Fibroblast of lung (primary cell): ENCODE results near the gene ORM2. TPM values are rescaled to one million over a fixed set of nuclear protein-coding genes. Genes with fewer than 3 reads are reported as not detected.
A peak's percentile ranks its signal among the peaks of the same experiment; 100 is the strongest.

ENCODE experiments used
- DNase-seq, 2 donors: peaks; one replicate each; pipeline versions ENCODE4 v3.0.0 to v3.0.0-alpha.2; 2010; ENCODE audit warnings: low read depth in 2 of 2
- H2AFZ ChIP-seq: 2 replicates; pipeline ENCODE4 v1.5.1; 2012; ENCODE audit warnings: low read length, control low read depth, inconsistent platforms
- H3K27ac ChIP-seq: 2 replicates; pipeline ENCODE4 v1.5.1; 2011; ENCODE audit warnings: low read length, control low read depth; ENCODE audit not compliant: insufficient read depth
- H3K27me3 ChIP-seq: 2 replicates; pipeline ENCODE4 v1.5.1; 2011; ENCODE audit warnings: mild to moderate bottlenecking, low read length; ENCODE audit not compliant: control insufficient read depth, insufficient read depth
- H3K36me3 ChIP-seq: 2 replicates; pipeline ENCODE4 v1.5.1; 2011; ENCODE audit warnings: low read length; ENCODE audit not compliant: control insufficient read depth, insufficient read depth
- H3K4me1 ChIP-seq: 2 replicates; pipeline ENCODE4 v1.5.1; 2011; ENCODE audit warnings: low read length; ENCODE audit not compliant: control insufficient read depth, insufficient read depth; ENCODE audit errors: extremely low read depth
- H3K4me2 ChIP-seq: 2 replicates; pipeline ENCODE4 v1.5.1; 2011; ENCODE audit warnings: low read length, control low read depth; ENCODE audit not compliant: insufficient read depth; ENCODE audit errors: extremely low read depth
- H3K4me3 ChIP-seq, 4 experiments: fragments of 200-600 bp in 1 of 4; sonication (generic) in 1 of 4; replicated peaks in 1 of 4; 2 replicates each; pipeline ENCODE4 v1.5.1; 2011 to 2016; ENCODE audit warnings: low read length in 4 of 4, low read depth in 3 of 4, mild to moderate bottlenecking in 3 of 4, control low read depth in 2 of 4, inconsistent platforms in 1 of 4, mixed read lengths in 1 of 4; ENCODE audit not compliant: insufficient read depth in 1 of 4; ENCODE audit errors: control extremely low read depth in 1 of 4
- H3K79me2 ChIP-seq: 2 replicates; pipeline ENCODE4 v1.5.1; 2012; ENCODE audit warnings: mild to moderate bottlenecking, low read length, inconsistent platforms; ENCODE audit not compliant: control insufficient read depth, insufficient read depth
- H3K9ac ChIP-seq: 2 replicates; pipeline ENCODE4 v1.5.1; 2011; ENCODE audit warnings: mild to moderate bottlenecking, low read length, control low read depth; ENCODE audit not compliant: insufficient read depth
- H3K9me3 ChIP-seq: 2 replicates; pipeline ENCODE4 v1.5.1; 2012; ENCODE audit warnings: low read depth, low read length; ENCODE audit not compliant: control insufficient read depth, insufficient read depth
- H4K20me1 ChIP-seq: 2 replicates; pipeline ENCODE4 v1.5.1; 2011; ENCODE audit warnings: low read length; ENCODE audit not compliant: control insufficient read depth, insufficient read depth; ENCODE audit errors: extremely low read depth
- EZH2 ChIP-seq: IDR thresholded peaks from 2 replicates; pipeline ENCODE4 v1.5.1; 2012; ENCODE audit warnings: low read length, control low read depth, mild to moderate bottlenecking; ENCODE audit errors: missing control alignments
- polyA plus RNA-seq, 2 donors: library from polyadenylated mRNA; depleted of rRNA in 1 of 2; stranded (reverse) in 1 of 2; unstranded in 1 of 2; fragments of >200 nt; gene quantifications; 2 replicates each; pipeline ENCODE4 v1.2.1, GENCODE V29; 2011 to 2012; ENCODE audit warnings: missing spikeins in 1 of 2
- total RNA-seq: library from RNA; depleted of rRNA; stranded (reverse); fragments of >200 nt; gene quantifications from 2 replicates; pipeline ENCODE4 v1.2.1, GENCODE V29; 2014
- TF ChIP-seq, protein P1 (sequence below), 2 donors: IDR thresholded peaks in 1 of 2; conservative IDR thresholded peaks in 1 of 2; 1 replicate in 1 of 2; 2 replicates in 1 of 2; pipeline ENCODE4 v1.5.1; 2011 to 2012; ENCODE audit warnings: low read length in 2 of 2, control low read depth in 1 of 2, inconsistent platforms in 1 of 2, low read depth in 1 of 2, mild to moderate bottlenecking in 1 of 2

The ORM2 gene
- total and polyA plus RNA-seq, 2 donors (not counting 1 experiment from before 2014, with no cell fraction given), result not detected

- H3K9me3 ChIP-seq, result no peaks in the 10 kb centered on the region
- H3K4me3 ChIP-seq, result no peak overlapping the region
- peaks cover 10% of the 10 kb centered on the region for H3K4me1 ChIP-seq
- H3K27ac ChIP-seq, result no peak overlapping the region
- no peak for DNase-seq
- no peak overlapping the region for H3K4me2 ChIP-seq
- no peaks in the 10 kb centered on the region for H3K27me3 ChIP-seq
- no peaks in the 10 kb centered on the region for H3K79me2 ChIP-seq
- no peak for TF ChIP-seq EZH2
- TF ChIP-seq, protein P1, sequence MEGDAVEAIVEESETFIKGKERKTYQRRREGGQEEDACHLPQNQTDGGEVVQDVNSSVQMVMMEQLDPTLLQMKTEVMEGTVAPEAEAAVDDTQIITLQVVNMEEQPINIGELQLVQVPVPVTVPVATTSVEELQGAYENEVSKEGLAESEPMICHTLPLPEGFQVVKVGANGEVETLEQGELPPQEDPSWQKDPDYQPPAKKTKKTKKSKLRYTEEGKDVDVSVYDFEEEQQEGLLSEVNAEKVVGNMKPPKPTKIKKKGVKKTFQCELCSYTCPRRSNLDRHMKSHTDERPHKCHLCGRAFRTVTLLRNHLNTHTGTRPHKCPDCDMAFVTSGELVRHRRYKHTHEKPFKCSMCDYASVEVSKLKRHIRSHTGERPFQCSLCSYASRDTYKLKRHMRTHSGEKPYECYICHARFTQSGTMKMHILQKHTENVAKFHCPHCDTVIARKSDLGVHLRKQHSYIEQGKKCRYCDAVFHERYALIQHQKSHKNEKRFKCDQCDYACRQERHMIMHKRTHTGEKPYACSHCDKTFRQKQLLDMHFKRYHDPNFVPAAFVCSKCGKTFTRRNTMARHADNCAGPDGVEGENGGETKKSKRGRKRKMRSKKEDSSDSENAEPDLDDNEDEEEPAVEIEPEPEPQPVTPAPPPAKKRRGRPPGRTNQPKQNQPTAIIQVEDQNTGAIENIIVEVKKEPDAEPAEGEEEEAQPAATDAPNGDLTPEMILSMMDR (conservative IDR thresholded peaks at IDR 0.05 in 1 of 2, IDR thresholded peaks at IDR 0.05 in 1 of 2; ENCODE audit: low read depth in 1 of 2, low read length in 2 of 2), result no peak
- H3K36me3 ChIP-seq, result peaks cover 15% of the 10 kb centered on the region
- no peak overlapping the region for H2AFZ ChIP-seq
- no peak overlapping the region for H3K9ac ChIP-seq
- no peaks in the 10 kb centered on the region for H4K20me1 ChIP-seq
Observed at GRCh38 chr9:114365194-114365593, 35.5 kb downstream of the ORM2 start.

DNA sequence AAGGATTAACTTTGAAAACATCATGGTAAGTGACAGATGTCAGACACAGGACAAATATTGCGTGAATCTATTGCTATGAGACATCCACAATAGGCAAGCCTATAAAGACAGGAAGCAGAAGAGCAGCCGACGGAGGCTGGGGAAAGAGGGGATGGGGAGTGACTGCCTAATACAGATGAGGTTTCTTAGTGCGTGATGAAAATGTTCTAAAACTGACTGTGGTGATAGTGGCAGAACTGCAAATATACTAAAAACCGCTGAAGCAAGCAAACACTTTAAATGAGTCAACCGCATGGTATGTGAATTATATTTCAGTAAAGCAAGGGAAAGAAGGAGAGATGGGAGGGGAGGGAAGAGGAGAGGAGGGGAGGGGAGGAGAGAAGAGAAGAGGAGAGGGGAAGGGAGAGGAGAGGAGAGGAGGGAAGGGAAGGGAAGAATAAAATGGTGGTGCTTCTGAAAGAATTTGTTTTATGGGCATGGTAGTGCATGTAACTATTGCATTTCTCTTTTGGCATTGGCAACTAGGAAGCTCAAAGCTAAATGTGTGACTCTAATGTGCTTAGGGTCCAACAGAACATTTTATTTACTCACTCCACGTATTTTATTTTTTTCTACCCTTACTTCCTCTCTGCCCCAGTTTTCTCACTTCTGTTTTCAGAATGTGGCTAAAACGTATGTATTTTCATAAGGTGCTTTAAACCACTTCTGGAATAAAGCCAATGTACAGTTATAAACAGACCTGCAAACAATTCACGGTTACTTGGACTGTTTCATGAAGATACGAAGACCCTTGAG lies 36.9 kb downstream of the ORM2 start:
- Histone ChIP-seq H2AFZ (no peak overlapping the region), H3K9me3 (no peaks in the 10 kb centered on the region), H3K4me3 (no peak overlapping the region), H3K27me3 (no peaks in the 10 kb centered on the region), H3K9ac (no peak overlapping the region), H3K27ac (peak overlapping the region; percentile 56), H3K79me2 (no peaks in the 10 kb centered on the region), H3K4me2 (peak overlapping the region; percentile 58), H3K4me1 (peaks cover 11% of the 10 kb centered on the region), H3K36me3 (peaks cover 9% of the 10 kb centered on the region), H4K20me1 (no peaks in the 10 kb centered on the region)
- no peak for TF ChIP-seq EZH2
- TF ChIP-seq, protein P1 (conservative IDR thresholded peaks at IDR 0.05 in 1 of 2, IDR thresholded peaks at IDR 0.05 in 1 of 2; ENCODE audit: low read depth in 1 of 2, low read length in 2 of 2), result no peak
- peak; percentile 92 to 97 for DNase-seq

DNA sequence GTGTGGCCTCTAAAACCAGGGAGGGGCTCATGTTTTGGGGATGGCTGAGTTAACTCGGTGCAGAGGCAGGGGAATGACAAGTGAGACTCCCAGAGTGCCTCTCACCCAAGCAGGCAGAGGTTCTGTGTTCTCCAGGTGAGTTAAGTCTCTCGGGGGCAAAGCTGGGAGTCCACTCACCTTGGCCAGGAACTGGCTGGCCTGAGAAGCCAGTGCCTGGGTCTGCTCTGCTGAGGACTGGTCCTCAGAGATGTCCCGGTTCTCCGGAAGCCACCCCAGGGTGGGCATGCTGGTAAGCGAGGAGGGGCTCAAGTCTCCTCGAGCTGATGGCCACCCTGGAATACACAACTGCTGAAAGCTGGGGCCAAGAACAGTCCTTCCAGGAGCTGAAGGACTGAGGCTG lies 37.7 kb downstream of the ORM2 start:
- Histone ChIP-seq H3K4me3 (no peak overlapping the region), H2AFZ (no peak overlapping the region), H3K79me2 (no peaks in the 10 kb centered on the region), H3K27ac (no peak overlapping the region), H3K4me1 (peaks cover 18% of the 10 kb centered on the region), H3K4me2 (no peak overlapping the region), H4K20me1 (no peaks in the 10 kb centered on the region), H3K9ac (no peak overlapping the region), H3K9me3 (no peaks in the 10 kb centered on the region), H3K36me3 (peaks cover 9% of the 10 kb centered on the region), H3K27me3 (no peaks in the 10 kb centered on the region)
- TF ChIP-seq EZH2, result no peak
- TF ChIP-seq, protein P1 (conservative IDR thresholded peaks at IDR 0.05 in 1 of 2, IDR thresholded peaks at IDR 0.05 in 1 of 2; ENCODE audit: low read depth in 1 of 2, low read length in 2 of 2), result no peak
- DNase-seq, result no peak
